22Rv1 (cell line): ENCODE results near the gene CCDC92.

ENCODE experiments used
- CTCF ChIP-seq: fragments of 450-650 bp; IDR thresholded peaks from 2 replicates; pipeline ENCODE4 v1.5.1; 2017; ENCODE audit warnings: mild to moderate bottlenecking
- ZFX ChIP-seq: fragments of 450-650 bp; IDR thresholded peaks from 2 replicates; pipeline ENCODE4 v1.6.1; 2017; ENCODE audit warnings: antibody characterized with exemption, borderline replicate concordance

GRCh38 chr12:124002021-124002644, 29.5 kb upstream of the CCDC92 start:
- no peak for TF ChIP-seq CTCF
- TF ChIP-seq ZFX = no peak
